Activated CD4-positive, CD25-positive, alpha-beta regulatory T cell (primary cell): Measurements from ENCODE around the gene CDC14A.
A peak's percentile ranks its signal among the peaks of the same experiment; 100 is the strongest.
"Not testable (repeated sequence)": the region's sequence is repeated elsewhere in the genome, so short reads cannot be mapped to it uniquely, and the experiment has no call there.

Source experiments
- DNase-seq, 4 experiments: peaks; one replicate each; lab custom pipeline; 2025; lab: John Stamatoyannopoulos, UW

CDC14A gene

GRCh38 chr1:100363831-100364230, 11.5 kb downstream of the CDC14A start:
- DNase-seq, result no peak

GRCh38 chr1:100364697-100365096, 12.4 kb downstream of the CDC14A start:
- DNase-seq, result no peak

GRCh38 chr1:100366209-100366525, 13.9 kb downstream of the CDC14A start:
- DNase-seq, result no peak

DNA sequence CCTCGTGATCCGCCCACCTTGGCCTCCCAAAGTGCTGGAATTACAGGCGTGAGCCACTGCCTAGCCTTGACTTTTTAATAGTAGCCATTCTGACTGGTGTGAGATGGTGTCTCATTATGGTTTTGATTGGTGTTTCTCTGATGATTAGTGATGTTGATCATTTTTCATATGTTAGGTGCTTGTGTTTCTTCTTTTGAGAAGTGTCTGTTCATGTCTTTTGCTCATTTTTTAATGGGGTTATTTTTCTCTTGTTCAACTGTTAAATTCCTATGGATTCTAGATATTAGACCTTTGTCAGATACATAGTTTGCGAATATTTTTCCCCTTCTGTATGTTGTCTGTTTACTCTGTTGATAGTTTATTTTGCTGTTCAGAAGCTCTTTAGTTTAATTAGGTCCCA, 17.0 kb downstream of the CDC14A start:
- not testable (repeated sequence) for DNase-seq

DNA sequence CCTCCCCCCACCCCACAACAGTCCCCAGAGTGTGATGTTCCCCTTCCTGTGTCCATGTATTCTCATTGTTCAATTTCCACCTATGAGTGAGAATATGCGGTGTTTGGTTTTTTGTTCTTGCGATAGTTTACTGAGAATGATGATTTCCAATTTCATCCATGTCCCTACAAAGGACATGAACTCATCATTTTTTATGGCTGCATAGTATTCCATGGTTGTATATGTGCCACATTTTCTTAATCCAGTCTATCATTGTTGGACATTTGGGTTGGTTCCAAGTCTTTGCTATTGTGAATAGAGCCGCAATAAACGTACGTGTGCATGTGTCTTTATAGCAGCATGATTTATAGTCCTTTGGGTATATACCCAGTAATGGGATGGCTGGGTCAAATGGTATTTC, 21.6 kb downstream of the CDC14A start:
- not testable (repeated sequence) for DNase-seq

DNA sequence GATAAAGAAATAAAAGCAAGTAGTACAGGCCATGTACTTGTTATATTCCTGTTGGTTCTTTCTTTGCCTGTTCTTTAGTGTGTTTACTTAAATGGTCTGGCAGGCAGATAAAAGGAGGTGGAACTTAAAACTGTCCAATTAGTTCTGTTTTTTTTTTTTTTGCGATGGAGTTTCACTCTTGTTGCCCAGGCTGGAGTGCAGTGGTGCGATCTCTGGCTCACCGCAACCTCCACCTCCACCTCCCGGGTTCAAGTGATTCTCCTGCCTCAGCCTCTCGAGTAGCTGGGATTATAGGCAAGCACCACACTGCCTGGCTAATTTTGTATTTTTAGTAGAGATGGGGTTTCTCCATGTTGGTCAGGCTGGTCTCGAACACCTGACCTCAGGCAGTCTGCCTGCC, 24.6 kb downstream of the CDC14A start:
- DNase-seq, result not testable (repeated sequence)

- no peak for DNase-seq
Observed at GRCh38 chr1:100377590-100378361, 25.5 kb downstream of the CDC14A start.

DNA sequence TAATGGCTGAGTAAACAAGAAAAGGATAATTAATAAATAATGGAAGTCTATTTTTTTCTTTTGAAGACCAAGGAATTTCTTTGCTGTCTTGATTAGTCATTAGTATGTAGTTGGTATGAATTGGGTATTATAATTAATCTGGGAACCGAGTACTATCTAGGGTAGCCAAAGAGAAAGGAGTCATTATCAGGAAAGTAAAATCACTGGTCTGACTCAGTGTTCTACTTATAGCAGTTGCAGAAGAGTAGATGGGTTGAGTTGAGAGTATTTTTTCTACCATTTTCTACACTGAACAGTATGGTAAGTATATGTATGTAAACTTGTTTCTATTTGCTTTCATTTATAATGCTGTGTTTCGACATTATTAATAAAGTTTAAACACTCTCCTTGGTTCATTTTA, 26.6 kb downstream of the CDC14A start:
- no peak for DNase-seq

DNA sequence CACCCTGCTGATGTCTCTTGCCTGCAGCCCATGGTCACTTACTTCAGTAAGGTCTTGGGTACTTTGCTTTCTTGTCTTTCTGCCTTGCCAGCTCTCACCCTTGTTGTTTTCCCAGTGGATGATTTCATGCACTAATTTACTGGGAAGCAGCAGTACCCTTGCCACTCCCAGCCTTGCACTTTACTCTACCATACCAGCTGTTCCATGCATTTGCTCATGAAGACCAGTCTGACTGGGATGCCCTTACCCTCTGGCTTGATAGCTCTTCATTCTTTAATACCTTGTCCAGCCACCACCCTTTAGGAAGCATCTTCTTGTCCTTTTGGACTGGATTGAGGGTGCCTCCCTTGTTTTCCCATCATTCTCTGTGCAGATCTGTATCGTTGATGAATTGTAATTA, 28.3 kb downstream of the CDC14A start:
- DNase-seq, result no peak

DNA sequence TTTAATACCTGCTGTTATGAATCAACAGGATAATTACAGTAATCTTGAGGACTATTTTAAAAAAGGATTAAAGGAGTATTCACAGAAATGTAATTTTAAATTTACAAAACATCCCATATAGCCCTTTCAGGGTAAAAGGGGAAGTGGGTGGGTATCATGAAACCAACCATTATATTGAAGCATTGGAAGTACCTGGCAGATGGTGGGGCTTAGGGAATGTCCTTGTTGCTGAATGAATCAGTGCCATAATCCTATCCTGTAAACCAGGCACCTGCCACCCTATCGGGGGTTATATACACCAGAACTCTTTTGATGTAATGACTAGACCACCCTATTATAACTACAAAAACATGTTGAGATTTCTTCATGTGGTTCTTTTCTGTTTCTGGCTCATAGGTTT, 30.4 kb downstream of the CDC14A start:
- no peak for DNase-seq

DNA sequence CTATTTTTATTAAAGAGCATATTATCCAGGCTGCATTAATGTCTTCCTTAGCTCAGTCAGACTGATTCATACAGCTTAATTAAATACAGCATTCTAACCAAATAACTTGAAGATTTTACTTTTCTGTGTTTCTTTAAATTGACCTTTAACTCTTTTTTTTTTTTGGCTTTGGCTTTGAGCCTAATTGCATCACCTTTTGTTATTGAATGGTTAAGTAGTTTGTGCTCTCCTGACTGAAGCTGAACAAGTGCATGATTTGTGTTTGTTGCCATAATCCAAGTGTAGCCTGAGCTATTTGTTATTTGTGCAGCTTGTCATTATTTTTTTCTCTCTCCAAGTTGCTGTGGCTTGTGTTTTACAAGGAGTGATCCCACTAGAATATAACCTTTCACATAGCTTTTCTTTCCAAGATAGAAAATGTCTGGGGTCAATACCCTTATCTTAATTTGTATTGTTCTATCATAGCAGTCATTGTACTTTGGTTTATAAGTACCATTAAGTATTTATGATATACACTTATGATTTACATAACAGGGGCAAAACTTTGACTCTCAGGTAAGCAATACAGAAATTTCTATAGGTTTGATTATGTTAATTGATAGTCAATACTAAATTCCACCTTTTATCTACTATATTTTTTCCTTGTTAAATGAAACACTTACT, 31.6 kb downstream of the CDC14A start:
- DNase-seq, result no peak

DNA sequence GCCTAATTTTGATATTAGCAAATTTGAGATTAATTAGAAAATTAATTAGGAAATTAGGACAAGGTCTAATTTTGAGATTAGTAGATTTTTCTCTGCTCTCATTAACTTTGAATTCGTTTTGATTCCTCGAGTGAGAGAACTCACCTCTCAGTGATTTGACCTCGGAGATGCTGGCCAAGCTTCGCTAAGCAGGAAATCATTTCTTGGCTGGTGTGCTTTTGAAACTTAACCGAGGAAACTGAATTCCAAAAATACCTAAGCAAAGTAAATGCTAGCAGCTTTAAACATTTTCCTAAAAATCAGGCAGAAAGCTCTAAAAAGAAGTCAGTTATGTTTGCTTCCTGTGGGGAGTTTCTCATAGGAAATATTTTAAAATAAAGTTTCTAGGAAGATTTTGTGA, 34.9 kb downstream of the CDC14A start:
- DNase-seq, result no peak

GRCh38 chr1:100387657-100388350, 35.5 kb downstream of the CDC14A start:
- no peak for DNase-seq

DNA sequence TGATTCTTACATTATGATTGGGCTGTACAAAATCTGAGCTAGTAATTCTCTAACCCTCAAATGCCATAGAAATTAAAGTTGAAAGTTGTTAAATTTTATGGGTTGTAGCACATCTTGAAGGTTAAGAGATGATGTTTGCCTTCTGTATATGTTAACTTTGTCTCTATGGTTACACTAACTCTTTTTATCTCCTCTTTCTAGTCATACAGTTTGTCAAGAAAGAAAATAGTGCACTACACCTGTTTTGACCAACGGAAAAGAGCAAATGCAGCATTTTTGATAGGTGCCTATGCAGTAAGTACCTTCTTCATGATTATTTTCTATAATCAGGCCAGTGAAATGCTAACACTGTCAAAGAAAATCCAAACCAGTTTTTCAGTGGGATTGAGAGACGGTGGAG, 38.2 kb downstream of the CDC14A start:
- no peak for DNase-seq

DNA sequence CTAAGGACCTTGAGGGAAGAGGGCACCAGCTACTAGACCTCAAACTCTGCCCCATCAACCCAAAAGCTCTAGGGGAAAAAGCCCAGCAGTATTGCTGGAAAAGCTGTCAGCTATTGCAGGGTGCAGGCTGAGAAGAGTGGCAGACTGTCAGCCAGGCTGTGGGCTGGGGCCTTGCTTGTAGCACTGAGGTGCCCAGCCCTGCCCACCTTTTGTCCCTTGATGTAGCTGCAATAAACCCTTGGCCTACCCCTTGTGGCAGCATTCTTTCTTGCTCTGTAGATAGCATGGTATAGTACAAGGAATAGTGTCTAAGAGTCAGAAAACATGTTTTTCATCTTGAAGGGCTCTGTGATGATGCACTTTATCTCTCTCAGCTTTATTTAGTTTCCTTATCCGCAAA, 39.4 kb downstream of the CDC14A start:
- DNase-seq, result peak in 1 of 4 experiments; percentile 7

GRCh38 chr1:100392756-100393155, 40.5 kb downstream of the CDC14A start:
- no peak for DNase-seq

DNA sequence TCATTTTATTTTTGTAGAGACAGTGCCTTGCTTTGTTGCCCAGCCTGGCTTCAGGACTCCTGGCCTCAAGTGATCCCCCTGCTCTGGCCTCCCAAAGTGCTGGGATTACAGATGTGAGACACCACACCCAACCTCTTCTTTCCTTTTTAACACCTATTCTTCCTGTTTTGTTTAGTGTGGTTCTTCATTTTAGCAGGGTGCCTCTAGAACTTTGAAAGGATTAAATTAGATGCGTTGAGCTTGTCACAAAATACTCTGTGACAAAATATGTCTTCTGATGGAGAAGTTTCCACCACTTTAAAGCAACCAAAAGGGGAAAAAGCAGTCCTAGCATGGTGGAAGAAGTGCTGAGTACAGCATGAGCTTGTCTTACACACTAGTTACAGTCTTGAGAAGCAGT, 42.0 kb downstream of the CDC14A start:
- no peak for DNase-seq

GRCh38 chr1:100395913-100396312, 43.6 kb downstream of the CDC14A start:
- no peak for DNase-seq

- no peak for DNase-seq
Observed at GRCh38 chr1:100396651-100397050, 44.3 kb downstream of the CDC14A start.

DNA sequence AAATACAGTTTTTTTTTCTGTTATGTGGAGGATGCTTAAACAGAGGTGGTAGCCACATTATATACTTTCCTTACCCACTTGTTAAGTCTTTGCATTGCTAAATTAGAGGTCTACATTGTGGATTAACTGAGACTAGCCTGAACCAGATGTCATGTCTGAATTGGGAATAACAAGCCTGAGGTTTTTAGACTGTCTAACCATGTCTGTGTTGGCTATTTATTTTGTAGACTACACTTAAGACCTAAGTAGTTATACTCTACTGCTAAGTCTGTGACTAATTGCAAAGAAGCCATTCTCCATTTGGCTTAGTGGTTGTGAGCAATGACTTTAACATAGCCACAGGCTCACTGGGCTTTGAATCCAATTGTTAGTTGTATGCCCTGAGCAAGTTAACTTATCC, 45.4 kb downstream of the CDC14A start:
- no peak for DNase-seq

DNA sequence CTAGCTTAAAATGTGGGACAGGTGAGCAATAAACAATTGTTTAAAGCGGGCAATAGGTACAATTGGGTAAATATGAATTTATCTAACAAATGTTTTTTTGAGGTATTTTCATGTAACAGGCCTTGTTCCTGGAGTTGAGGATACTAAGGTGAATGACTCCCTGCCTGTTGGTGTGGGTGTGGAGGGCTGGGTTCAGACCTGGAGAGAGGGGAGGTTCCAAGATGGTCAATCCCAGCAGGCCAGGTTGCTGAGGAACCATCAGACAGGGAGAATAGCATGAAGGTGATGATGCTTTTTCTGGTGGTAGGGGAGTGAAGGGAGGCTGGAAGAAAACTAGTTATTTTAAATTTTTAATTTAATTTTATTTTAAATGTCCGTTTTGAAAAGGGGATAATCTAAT, 46.3 kb downstream of the CDC14A start:
- no peak for DNase-seq

DNA sequence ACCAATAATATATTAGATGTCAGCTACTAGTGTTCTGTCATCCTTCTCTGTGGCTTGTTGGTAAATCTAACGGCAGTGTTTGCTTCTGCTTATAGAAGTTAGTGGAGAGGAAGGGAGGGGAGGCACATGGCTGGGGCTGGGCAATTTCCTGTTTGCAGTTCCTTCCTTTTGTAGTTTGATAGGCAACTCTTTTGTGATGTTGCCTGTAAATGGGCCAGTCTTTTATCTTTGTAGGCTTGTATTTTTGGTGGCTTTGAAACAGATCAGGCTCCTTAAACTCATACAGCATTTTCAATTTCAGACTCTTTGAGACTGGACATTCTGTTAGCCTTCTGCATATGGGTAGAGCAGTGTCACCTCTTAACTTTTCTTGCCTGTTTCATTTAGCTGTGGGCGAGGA, 48.1 kb downstream of the CDC14A start:
- peak in 2 of 4 experiments; percentile 34 to 45 for DNase-seq

DNA sequence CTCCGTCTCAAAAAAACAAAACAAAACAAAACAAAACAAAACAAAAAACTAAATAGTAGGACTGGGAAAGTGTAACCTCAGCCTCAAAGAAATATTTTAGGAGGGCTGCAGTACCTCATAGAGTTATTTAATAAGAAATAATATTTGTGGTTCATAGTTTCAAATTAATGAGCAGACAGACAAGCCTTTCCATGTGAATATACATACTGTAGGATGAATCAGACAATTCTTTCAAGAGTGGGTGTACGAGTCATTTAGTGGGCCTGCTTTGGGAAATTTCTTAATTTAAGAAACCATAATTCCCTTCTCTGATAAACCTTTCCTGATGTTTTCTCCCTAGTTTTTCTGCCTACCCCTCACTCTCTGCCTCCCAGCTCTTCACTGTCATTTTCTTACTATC, 52.5 kb downstream of the CDC14A start:
- no peak for DNase-seq
